ENCODE results near the gene SLC38A10. TPM values are rescaled to one million over a fixed set of nuclear protein-coding genes. Genes with fewer than 3 reads are reported as not detected.
A peak's percentile ranks its signal among the peaks of the same experiment; 100 is the strongest.

SLC38A10 gene
- total RNA-seq, 1 donor from 2014 or later, result 12.3 TPM

- no peak for DNase-seq
These were observed 17.0 kb downstream of the SLC38A10 start for GRCh38 chr17:81277946-81278693.

DNA sequence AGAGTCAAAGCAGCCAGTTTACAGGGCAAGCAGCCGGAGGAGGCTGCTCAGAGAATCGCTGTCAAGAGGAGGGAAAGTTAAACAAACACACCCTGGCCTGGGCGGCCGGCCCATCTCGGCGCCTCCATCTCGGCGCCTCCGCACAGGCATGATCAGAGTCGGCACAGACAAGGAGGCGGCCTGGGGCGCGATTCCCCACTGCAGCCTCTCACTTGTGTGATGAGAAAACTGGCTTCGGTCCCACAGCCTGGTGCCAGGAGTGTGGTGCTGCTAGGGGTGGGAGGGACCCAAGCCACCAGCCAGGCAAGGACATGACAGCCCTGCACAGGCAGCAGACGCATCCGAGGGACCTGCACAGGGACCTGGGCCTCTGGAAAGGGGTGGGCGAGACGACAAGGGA, 17.7 kb downstream of the SLC38A10 start:
- DNase-seq, result peak; percentile 67

GRCh38 chr17:81276781-81277180, 18.3 kb downstream of the SLC38A10 start:
- DNase-seq, result no peak

GRCh38 chr17:81274471-81274855, 20.6 kb downstream of the SLC38A10 start:
- DNase-seq, result no peak

- DNase-seq, result no peak
These were observed 21.2 kb downstream of the SLC38A10 start for GRCh38 chr17:81273698-81274470.

DNA sequence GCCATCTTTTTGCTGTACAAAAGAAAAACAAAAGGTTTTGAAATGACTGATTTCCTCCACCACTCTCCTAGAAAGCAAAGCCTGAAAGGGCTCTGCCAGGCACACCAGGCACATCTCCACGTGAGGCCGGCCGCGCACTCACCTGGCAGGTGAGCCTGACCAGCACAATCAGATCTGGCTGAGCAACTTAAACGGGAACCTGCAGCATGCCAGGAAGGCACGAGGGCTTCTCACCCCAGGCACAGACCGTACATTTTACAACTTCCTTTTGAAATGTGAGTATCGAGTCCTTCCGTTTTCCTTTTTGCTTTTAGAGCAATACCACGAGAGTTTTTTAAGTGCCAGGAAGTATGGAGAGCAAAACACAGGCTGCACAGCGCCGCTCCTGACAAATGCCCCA, 22.5 kb downstream of the SLC38A10 start:
- DNase-seq, result no peak

DNA sequence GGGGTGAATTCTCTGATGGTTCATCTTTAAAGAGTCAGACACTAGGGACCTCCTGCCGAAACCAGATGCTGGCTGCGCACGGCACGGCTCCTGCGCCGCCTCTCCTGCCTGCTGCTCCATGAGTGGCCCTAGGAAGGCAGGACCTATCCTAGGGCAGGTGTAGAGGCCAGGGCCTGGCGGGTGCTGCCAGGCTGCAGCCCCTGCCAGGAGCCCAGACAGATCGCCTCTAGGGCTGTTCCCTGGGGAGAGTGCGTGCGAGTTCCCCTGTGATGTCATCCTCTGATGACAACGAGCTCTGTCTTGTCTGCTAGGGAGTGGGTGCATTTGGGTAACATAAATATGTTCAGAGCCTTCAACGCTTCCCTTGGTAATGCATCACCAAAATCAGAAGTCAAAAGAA, 23.9 kb downstream of the SLC38A10 start:
- no peak for DNase-seq

DNA sequence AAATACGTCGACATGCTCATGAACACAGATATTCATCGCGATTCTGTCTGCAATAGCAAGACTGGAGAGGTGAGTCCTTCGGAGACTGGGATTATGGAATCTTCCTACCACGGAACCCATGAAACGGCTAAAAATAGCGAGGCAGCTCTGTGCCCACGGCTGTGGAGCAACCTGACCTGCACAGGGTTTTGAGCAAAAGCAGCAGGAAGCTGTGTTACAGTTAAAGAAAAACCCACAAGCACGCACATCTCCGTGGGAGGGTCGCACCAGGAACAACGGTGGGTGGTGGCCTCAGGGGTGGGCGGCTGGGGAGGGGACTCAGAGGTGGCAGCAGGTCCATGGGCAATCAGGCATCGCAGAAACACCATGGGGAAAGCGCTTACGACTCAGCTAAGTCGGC, 24.8 kb downstream of the SLC38A10 start:
- DNase-seq, result no peak

GRCh38 chr17:81267390-81268067, 27.6 kb downstream of the SLC38A10 start:
- DNase-seq, result no peak

DNA sequence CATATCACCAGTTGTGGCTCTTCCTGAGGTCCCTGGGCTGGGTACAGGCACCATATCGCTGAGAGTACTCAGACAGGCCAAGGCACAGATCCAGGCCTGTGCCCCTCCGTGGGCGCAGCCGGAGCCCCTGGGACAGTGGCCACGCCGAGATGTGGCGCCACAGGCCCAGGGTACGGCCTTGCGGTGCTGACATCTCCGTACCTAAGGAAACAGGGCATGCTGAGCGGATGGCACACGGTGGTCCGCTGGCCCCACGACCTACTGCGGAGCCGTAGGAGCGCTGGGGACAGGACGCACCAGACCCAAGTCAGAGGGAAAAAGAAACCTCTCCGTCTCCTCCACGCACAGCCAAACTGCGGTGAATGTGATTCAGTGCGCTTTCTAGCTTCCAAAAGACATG, 29.5 kb downstream of the SLC38A10 start:
- DNase-seq, result no peak

- no peak for DNase-seq
These were observed 30.5 kb downstream of the SLC38A10 start for GRCh38 chr17:81264640-81265039.

GRCh38 chr17:81263371-81264181, 31.5 kb downstream of the SLC38A10 start:
- DNase-seq, result no peak

DNA sequence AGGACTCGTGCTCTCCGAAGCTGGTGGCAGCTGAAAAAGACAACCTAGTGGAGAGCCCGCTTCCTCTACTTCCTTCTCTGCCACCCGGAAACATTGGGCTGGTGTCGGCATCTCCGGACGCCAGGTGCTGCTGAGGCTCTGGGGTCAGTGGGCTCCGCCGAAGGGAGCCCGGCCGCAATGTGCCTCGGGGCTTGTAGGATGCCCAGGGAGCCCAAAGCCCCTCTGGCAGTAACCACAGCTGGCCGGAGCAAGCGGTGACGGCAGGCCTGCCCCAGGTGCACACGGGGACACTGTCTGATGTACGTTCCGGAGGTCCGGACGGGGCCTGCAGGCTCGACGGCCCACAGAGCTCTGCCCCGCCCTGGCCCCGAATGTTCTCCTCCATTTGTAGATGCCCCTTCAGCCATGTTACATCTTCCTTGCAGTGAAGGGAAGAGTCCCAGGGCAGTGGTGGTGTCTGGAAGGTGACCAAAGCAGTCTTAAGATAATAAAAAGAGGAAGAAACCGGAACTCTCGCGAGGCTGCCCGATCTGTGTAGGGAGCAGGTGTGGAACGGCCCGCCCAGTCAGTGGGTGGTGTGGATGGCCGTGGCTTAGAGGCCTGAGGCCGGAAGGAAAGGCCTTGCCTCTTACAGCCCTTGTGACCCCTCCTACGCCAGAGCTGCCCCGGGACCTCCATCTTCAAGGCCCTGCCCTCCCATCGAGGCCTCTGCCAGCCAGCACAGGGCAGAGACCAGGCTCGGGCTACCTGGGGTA, 33.3 kb downstream of the SLC38A10 start:
- no peak for DNase-seq

- no peak for DNase-seq
These were observed 34.0 kb downstream of the SLC38A10 start for GRCh38 chr17:81261096-81261495.

GRCh38 chr17:81260641-81261040, 34.5 kb downstream of the SLC38A10 start:
- DNase-seq, result no peak

DNA sequence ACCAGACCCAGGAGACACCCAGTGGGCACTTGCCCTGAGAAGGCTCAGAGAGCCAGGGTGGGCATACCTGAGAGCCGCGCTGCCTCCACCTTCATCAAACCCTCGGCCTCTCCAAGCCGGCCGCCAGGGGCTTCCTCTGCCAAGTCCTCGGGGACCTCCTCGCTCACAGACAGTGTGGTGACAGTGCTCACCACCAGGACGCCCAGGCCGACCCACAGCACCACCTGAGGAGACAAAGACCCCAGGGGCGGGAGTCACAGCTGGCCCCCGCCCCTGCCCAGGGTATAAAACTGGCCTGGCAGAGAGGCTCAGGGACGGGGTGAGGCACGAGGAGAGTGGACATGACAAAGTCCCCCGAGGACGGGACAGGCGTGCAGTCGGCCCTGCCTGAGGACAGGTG, 34.9 kb downstream of the SLC38A10 start:
- DNase-seq, result no peak

DNA sequence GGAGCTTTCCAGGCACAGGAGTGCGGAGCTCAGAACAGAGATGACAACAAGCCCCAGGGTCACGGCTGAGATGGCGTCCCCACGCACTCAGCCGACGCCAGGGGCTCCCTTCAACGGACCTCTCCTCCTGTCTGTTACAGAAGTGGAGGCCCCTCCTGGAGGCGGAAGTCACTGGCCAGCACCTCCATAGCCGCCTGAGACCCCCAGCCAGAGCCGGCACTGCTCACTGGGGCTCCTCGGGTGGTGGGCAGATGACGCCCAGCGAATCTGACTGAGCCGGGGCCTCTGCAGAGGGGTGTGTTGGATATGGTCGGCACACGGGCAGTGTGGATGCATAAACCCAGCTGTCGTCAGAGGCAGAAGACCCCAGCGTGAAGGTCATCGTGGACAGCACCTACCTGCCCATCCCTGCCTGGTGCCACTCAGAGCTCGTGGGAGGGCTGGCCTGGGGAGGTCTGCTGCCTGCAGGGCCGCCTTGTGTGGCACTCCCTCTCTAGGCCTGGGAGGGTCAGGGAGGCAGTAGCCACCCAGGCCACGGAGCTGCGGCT, 36.0 kb downstream of the SLC38A10 start:
- DNase-seq, result no peak

GRCh38 chr17:81258292-81258691, 36.8 kb downstream of the SLC38A10 start:
- DNase-seq, result no peak

DNA sequence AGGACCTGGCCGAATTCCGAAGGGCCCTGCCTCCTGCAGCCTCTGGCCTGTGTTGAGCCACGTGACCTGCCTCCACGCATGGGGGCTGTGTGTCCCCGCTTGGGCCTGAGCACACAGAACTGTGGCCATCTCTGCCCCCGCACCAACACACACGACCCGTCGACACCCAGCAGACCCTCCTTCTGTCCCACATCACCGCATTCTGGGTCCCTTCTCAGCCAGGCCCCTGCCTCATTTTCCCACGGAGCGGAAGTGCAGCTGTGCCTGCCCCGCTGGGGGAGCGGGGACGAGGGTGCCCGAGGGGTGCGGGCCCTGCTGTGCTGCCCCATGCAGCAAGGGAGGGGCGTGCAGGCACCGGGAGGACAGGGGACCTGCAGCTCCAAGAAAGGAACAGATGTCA, 37.6 kb downstream of the SLC38A10 start:
- DNase-seq, result no peak

DNA sequence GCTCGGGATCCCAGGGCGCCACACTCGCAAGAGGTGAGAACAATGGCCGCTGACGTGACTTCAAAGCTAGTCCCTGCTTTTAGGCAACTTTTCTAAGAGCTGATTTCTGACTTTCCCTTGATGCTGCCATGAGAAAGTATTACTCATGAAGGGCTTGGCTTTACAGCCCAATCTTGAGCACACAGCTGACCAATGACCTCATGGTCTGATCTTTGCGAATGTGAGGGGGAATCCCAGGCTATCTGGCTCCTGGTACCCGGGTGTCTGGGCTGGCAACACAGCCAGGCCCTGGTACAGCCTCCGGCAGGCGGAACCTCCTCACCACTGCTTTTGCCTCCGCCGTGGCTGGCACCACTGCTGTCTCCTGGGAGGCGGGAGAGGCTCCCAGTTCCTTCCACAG, 38.5 kb downstream of the SLC38A10 start:
- DNase-seq, result no peak

DNA sequence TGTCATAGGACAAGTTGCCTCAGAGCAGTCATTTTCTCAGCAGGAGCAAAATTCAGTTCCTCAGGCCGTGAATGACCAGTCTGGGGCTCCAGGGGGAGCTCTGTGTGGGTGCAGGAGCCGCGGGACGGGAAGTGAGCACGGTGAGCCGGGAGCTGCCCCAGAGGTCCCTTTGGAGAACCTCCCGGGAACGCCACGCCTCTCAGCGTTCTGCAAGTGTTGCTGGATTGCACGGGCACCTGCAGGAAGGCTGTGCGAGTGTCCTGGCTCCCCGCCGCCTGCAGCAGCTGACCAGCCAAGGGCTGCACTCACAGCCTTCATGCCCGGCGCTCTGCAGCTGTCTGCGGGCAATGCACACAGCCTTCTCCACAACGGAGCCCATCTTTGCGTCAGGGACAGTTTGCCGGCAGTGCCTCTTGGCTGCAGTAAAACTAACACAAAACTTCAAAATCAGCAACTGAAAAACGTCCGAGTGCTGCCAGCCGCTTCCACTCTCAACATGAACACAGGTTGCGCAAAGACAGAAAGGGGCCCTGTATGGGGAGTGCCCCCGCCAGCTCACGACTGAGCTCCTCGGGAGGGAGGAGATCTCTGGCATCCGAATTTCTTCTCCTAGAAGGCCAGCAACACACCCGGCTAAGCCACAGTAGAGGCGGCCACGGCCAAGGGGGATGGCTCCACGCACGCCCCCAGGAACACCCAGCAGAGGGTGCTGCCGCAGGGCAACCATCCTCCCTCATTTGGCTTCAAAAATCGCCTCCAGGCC, 40.0 kb downstream of the SLC38A10 start:
- peak; percentile 25 for DNase-seq

Measured in occipital lobe (tissue), 2 donors.